ENCODE measurements around the gene MIEF2. TPM values are rescaled to one million over a fixed set of nuclear protein-coding genes. Genes with fewer than 3 reads are reported as not detected.
"Not testable (repeated sequence)": the region's sequence is repeated elsewhere in the genome, so short reads cannot be mapped to it uniquely, and the experiment has no call there.

Gene MIEF2
- total RNA-seq, 2 experiments from 2014 or later, result 4.3 to 4.4 TPM

- CTCF ChIA-PET, result interaction anchor here (1.2 kb wide), 1 partner anchor 20 kb away, joined by 6 read pairs; no protein-coding TSS in a partner anchor
- POLR2A ChIA-PET, result interaction anchor here (0.6 to 0.8 kb wide), 3 partner anchors 14 to 1015 kb away, joined by 3 read pairs; no protein-coding TSS in a partner anchor
These were observed 7.7 kb downstream of the MIEF2 start for GRCh38 chr17:18267927-18268711.

- ChIA-PET CTCF (interaction anchor here (1.2 kb wide), 1 partner anchor 23 kb away, joined by 3 read pairs; no protein-coding TSS in a partner anchor), POLR2A (no interaction called here)
These were observed 9.8 kb downstream of the MIEF2 start for GRCh38 chr17:18270046-18270931.

- ChIA-PET POLR2A (interaction anchor here (0.6 kb wide), 1 partner anchor 60 kb away, joined by 4 read pairs; no protein-coding TSS in a partner anchor), CTCF (no interaction called here)
These were observed 16.6 kb downstream of the MIEF2 start for GRCh38 chr17:18277076-18277475.

- ChIA-PET CTCF (no interaction called here), POLR2A (no interaction called here)
These were observed 18.4 kb downstream of the MIEF2 start for GRCh38 chr17:18278867-18279266.

GRCh38 chr17:18280249-18280648, 19.8 kb downstream of the MIEF2 start:
- ChIA-PET CTCF (no interaction called here), POLR2A (no interaction called here)

GRCh38 chr17:18280766-18281371, 20.4 kb downstream of the MIEF2 start:
- CTCF ChIA-PET, result no interaction called here
- POLR2A ChIA-PET, result no interaction called here

GRCh38 chr17:18281788-18282187, 21.3 kb downstream of the MIEF2 start:
- POLR2A ChIA-PET, result interaction anchor here (0.6 kb wide), 1 partner anchor 52 kb away, joined by 3 read pairs; no protein-coding TSS in a partner anchor

GRCh38 chr17:18285296-18285695, 24.8 kb downstream of the MIEF2 start:
- ChIA-PET CTCF (interaction anchor here (0.7 kb wide), 1 partner anchor 50 kb away, joined by 4 read pairs; no protein-coding TSS in a partner anchor), POLR2A (no interaction called here)

More at GRCh38 chr17:18281788-18282187, 21.3 kb downstream of the MIEF2 start:
- CTCF ChIA-PET, result no interaction called here

- ChIA-PET CTCF (no interaction called here), POLR2A (no interaction called here)
These were observed 31.5 kb downstream of the MIEF2 start for GRCh38 chr17:18291718-18292540.

- CTCF ChIA-PET, POLR2A ChIA-PET: not testable (repeated sequence)
These were observed 37.6 kb downstream of the MIEF2 start for GRCh38 chr17:18298061-18298460.

GRCh38 chr17:18300725-18301480, 40.4 kb downstream of the MIEF2 start:
- ChIA-PET POLR2A (no interaction called here), CTCF (no interaction called here)

GRCh38 chr17:18303206-18303605, 42.7 kb downstream of the MIEF2 start:
- POLR2A ChIA-PET, result not testable (repeated sequence)
- CTCF ChIA-PET, result interaction anchor here (0.6 kb wide), 1 partner anchor 190 kb away, joined by 4 read pairs; no protein-coding TSS in a partner anchor

GRCh38 chr17:18309202-18309601, 48.7 kb downstream of the MIEF2 start:
- ChIA-PET POLR2A (no interaction called here), CTCF (no interaction called here)

GRCh38 chr17:18314059-18314730, 53.7 kb downstream of the MIEF2 start:
- CTCF ChIA-PET, result interaction anchor here (1.0 kb wide), 1 partner anchor 65 kb away, joined by 4 read pairs; no protein-coding TSS in a partner anchor

GRCh38 chr17:18314731-18315561, 54.5 kb downstream of the MIEF2 start, which contains the start of the genes SMCR8 and TOP3A:
Gene SMCR8 (plus strand): TSS chr17:18315293. CDS start chr17:18315790, 497 bp downstream.
Gene TOP3A (minus strand): TSS chr17:18314994. CDS start chr17:18314778, 216 bp downstream.
- CTCF ChIA-PET, result interaction anchor here (1.0 to 1.4 kb wide), 2 partner anchors 10 to 66 kb away, joined by 4 read pairs; no protein-coding TSS in a partner anchor

More at GRCh38 chr17:18314059-18314730, 53.7 kb downstream of the MIEF2 start:
- POLR2A ChIA-PET, result interaction anchor here (0.6 to 1.6 kb wide), 2 partner anchors 55 to 131 kb away, joined by 3 to 5 read pairs; partner anchors contain the start of gene ALKBH5

GRCh38 chr17:18315562-18315922, 55.1 kb downstream of the MIEF2 start:
- ChIA-PET POLR2A (interaction anchor here (1.6 kb wide), 1 partner anchor 132 kb away, joined by 5 read pairs; the partner anchor contains the start of gene ALKBH5), CTCF (interaction anchor here (1.4 kb wide), 1 partner anchor 9 kb away, joined by 4 read pairs; no protein-coding TSS in a partner anchor)

More at GRCh38 chr17:18314731-18315561, 54.5 kb downstream of the MIEF2 start, which contains the start of the genes SMCR8 and TOP3A:
- POLR2A ChIA-PET, result interaction anchor here (0.6 to 1.6 kb wide), 2 partner anchors 56 to 132 kb away, joined by 3 to 5 read pairs; partner anchors contain the start of gene ALKBH5

Data from activated CD8-positive, alpha-beta memory T cell treated with anti-CD3 and anti-CD28 coated beads for 36 hours (primary cell).